H9 (cell line): ENCODE measurements around the gene DAPK1. TPM values are rescaled to one million over a fixed set of nuclear protein-coding genes. Genes with fewer than 3 reads are reported as not detected.

Experiments
- DNase-seq: peaks from one replicate; pipeline ENCODE4 v3.0.0-alpha.2; 2017
- H2AFZ ChIP-seq: one replicate; pipeline ENCODE4 v1.6.1; 2013; ENCODE audit warnings: mild to moderate bottlenecking, low read length, control low read depth, moderate library complexity
- H2AK5ac ChIP-seq: 2 replicates; pipeline ENCODE4 v1.6.1; 2013; ENCODE audit warnings: low read length, control low read depth, mixed read lengths; ENCODE audit not compliant: insufficient read length
- H2BK120ac ChIP-seq: one replicate; pipeline ENCODE4 v1.6.1; 2013; ENCODE audit warnings: low read depth, mild to moderate bottlenecking, low read length, control low read depth, inconsistent platforms; ENCODE audit not compliant: poor library complexity, severe bottlenecking
- H2BK12ac ChIP-seq: 2 replicates; pipeline ENCODE4 v1.6.1; 2013; ENCODE audit warnings: low read length, control low read depth, mixed read lengths, low read depth; ENCODE audit not compliant: insufficient read length
- H2BK15ac ChIP-seq: 2 replicates; pipeline ENCODE4 v1.6.1; 2013; ENCODE audit warnings: low read depth, low read length, control low read depth
- H2BK20ac ChIP-seq: one replicate; pipeline ENCODE4 v1.6.1; 2013; ENCODE audit warnings: low read depth, mild to moderate bottlenecking, low read length, control low read depth, inconsistent platforms; ENCODE audit not compliant: poor library complexity, severe bottlenecking
- H2BK5ac ChIP-seq: 2 replicates; pipeline ENCODE4 v1.6.1; 2013; ENCODE audit warnings: low read length, control low read depth, mixed read lengths; ENCODE audit not compliant: insufficient read length
- H3K14ac ChIP-seq: 2 replicates; pipeline ENCODE4 v1.6.1; 2013; ENCODE audit warnings: low read length, control low read depth; ENCODE audit not compliant: insufficient read depth
- H3K18ac ChIP-seq: 2 replicates; pipeline ENCODE4 v1.6.1; 2013; ENCODE audit warnings: low read depth, mild to moderate bottlenecking, mixed read lengths, low read length, control low read depth; ENCODE audit not compliant: insufficient read length
- H3K23ac ChIP-seq: 2 replicates; pipeline ENCODE4 v1.6.1; 2013; ENCODE audit warnings: low read length, control low read depth, mixed read lengths, low read depth; ENCODE audit not compliant: insufficient read length
- H3K23me2 ChIP-seq: 2 replicates; pipeline ENCODE4 v1.6.1; 2013; ENCODE audit warnings: low read depth, mild to moderate bottlenecking, mixed read lengths, low read length, control low read depth; ENCODE audit not compliant: insufficient read length, poor library complexity, severe bottlenecking
- H3K27ac ChIP-seq: 2 replicates; pipeline ENCODE4 v1.5.1; 2013; ENCODE audit warnings: low read length, control low read depth, mixed read lengths, low read depth; ENCODE audit not compliant: insufficient read length
- H3K27me3 ChIP-seq: 2 replicates; pipeline ENCODE4 v1.6.1; 2013; ENCODE audit warnings: low read length, control low read depth, inconsistent platforms; ENCODE audit not compliant: insufficient read depth
- H3K4ac ChIP-seq: 2 replicates; pipeline ENCODE4 v1.6.1; 2013; ENCODE audit warnings: low read depth, mild to moderate bottlenecking, control low read depth, inconsistent platforms, low read length, moderate library complexity
- H3K4me1 ChIP-seq: 2 replicates; pipeline ENCODE4 v1.6.1; 2013; ENCODE audit warnings: low read length, control low read depth, inconsistent platforms; ENCODE audit not compliant: insufficient read depth
- H3K4me2 ChIP-seq: 2 replicates; pipeline ENCODE4 v1.6.1; 2013; ENCODE audit warnings: low read length, control low read depth, mixed read lengths; ENCODE audit not compliant: insufficient read length, insufficient read depth
- H3K56ac ChIP-seq: 2 replicates; pipeline ENCODE4 v1.6.1; 2013; ENCODE audit warnings: low read depth, mild to moderate bottlenecking, mixed read lengths, low read length, control low read depth; ENCODE audit not compliant: insufficient read length
- H3K79me1 ChIP-seq: 2 replicates; pipeline ENCODE4 v1.6.1; 2013; ENCODE audit warnings: low read depth, mild to moderate bottlenecking, moderate library complexity, low read length, control low read depth, inconsistent platforms; ENCODE audit not compliant: insufficient read depth, poor library complexity, severe bottlenecking
- H3K79me2 ChIP-seq: 2 replicates; pipeline ENCODE4 v1.6.1; 2013; ENCODE audit warnings: low read length, control low read depth, inconsistent platforms; ENCODE audit not compliant: insufficient read depth
- H3K9ac ChIP-seq: 2 replicates; pipeline ENCODE4 v1.6.1; 2013; ENCODE audit warnings: low read length, control low read depth, mixed read lengths; ENCODE audit not compliant: insufficient read length; ENCODE audit errors: extremely low read depth
- H3K9me3 ChIP-seq: one replicate; pipeline ENCODE4 v1.6.1; 2013; ENCODE audit warnings: low read depth, low read length, inconsistent platforms; ENCODE audit not compliant: control insufficient read depth
- H3T11ph ChIP-seq: one replicate; pipeline ENCODE4 v1.6.1; 2013; ENCODE audit warnings: mild to moderate bottlenecking, low read length, control low read depth, inconsistent platforms
- H4K20me1 ChIP-seq: one replicate; pipeline ENCODE4 v1.6.1; 2013; ENCODE audit not compliant: control insufficient read depth, insufficient read length, insufficient read depth
- H4K5ac ChIP-seq: 2 replicates; pipeline ENCODE4 v1.6.1; 2013; ENCODE audit warnings: low read depth, mild to moderate bottlenecking, mixed read lengths, low read length, control low read depth; ENCODE audit not compliant: insufficient read length
- H4K8ac ChIP-seq: replicated peaks from 2 replicates; pipeline ENCODE4 v1.6.1; 2013; ENCODE audit warnings: low read length, control low read depth, mixed read lengths, low read depth; ENCODE audit not compliant: insufficient read length
- H4K91ac ChIP-seq: 2 replicates; pipeline ENCODE4 v1.6.1; 2013; ENCODE audit warnings: low read depth, mild to moderate bottlenecking, moderate library complexity, mixed read lengths, low read length, control low read depth; ENCODE audit not compliant: insufficient read length
- H3K27ac Mint-ChIP-seq, 3 experiments: 2 replicates in 2 of 3; 3 replicates in 1 of 3; pipeline ENCODE4 v1.8.0; 2020 to 2021; ENCODE audit warnings: mixed read lengths in 3 of 3, mild to moderate bottlenecking in 1 of 3, moderate library complexity in 1 of 3
- H3K27me3 Mint-ChIP-seq: 2 replicates; pipeline ENCODE4 v1.8.0; 2021; ENCODE audit warnings: low read depth, mild to moderate bottlenecking, moderate library complexity, mixed read lengths
- H3K36me3 Mint-ChIP-seq, 3 experiments: 2 replicates in 2 of 3; 3 replicates in 1 of 3; pipeline ENCODE4 v1.8.0; 2020 to 2021; ENCODE audit warnings: low read depth in 3 of 3, mixed read lengths in 3 of 3; ENCODE audit not compliant: insufficient read depth in 1 of 3
- H3K4me1 Mint-ChIP-seq, 2 experiments: 2 replicates each; pipeline ENCODE4 v1.8.0; 2020; ENCODE audit warnings: mixed read lengths in 2 of 2
- H3K4me3 Mint-ChIP-seq, 2 experiments: 2 replicates in 1 of 2; 3 replicates in 1 of 2; pipeline ENCODE4 v1.8.0; 2020 to 2021; ENCODE audit warnings: mild to moderate bottlenecking in 2 of 2, mixed read lengths in 2 of 2, moderate library complexity in 1 of 2
- H3K9me3 Mint-ChIP-seq, 2 experiments: 2 replicates in 1 of 2; 3 replicates in 1 of 2; pipeline ENCODE4 v1.8.0; 2020; ENCODE audit warnings: mild to moderate bottlenecking in 2 of 2, mixed read lengths in 2 of 2, moderate library complexity in 1 of 2
- CTCF ChIP-seq: fragments of 200-600 bp; sonication (generic); conservative IDR thresholded peaks from 3 replicates; pipeline ENCODE4 v1.8.0; 2021; ENCODE audit warnings: antibody characterized with exemption, mild to moderate bottlenecking
- whole genome bisulfite sequencing: extraction: QIAGEN DNeasy Blood & Tissue Kit; methylation state at CpG from one replicate; pipeline ENCODE4 v1.1.7; 2013; ENCODE audit warnings: missing lambda C conversion rate, low lambda C conversion rate, mixed read lengths; ENCODE audit not compliant: insufficient read length; ENCODE audit errors: extremely low coverage; 5-methylcytosine and 5-hydroxymethylcytosine counted together
- total RNA-seq: library from RNA; stranded (reverse); gene quantifications from 2 replicates; pipeline ENCODE4 v1.2.1, GENCODE V29; 2021

DAPK1 gene
- total RNA-seq, 1 experiment from 2014 or later, result 79.4 TPM

DNA sequence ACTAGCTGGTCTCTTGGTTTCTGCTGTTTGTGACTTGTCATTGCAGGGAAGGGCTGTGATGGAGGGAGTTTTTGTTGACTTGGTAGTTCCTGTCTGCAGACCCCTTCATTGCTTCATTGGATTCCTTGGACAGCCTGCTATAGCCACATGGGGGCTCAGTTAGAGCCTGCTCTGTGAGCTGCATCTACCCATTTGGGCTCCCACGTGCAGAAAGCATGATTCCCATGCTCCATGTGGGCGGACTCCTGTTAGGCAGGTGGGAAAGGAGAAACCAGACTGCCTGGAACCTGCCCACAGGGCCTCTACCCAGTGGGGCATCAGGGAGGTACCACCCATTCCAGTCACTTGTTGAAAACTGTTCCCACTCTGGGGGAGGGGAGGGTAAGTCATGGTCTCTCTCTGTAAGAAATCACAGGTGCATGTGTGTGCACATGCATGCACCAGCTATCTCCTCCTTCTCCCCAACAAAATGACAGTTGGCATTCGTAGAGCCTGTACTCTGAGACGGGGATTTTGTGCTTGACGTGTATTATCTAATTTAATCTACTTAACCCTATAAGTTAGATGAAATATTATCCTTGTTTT is 61.0 kb downstream of the DAPK1 start:
- H3K14ac ChIP-seq, result no peak overlapping the region
- H4K8ac ChIP-seq, result no peak overlapping the region

More for the DNA sequence above, 61.0 kb downstream of the DAPK1 start:
- no peak overlapping the region for H3K27ac Mint-ChIP-seq
- H4K5ac ChIP-seq, result no peak overlapping the region
- no CpG with 5 or more reads among the region's 5 CpGs for WGBS
- H2BK20ac ChIP-seq, result no peak overlapping the region
- H3K27me3 ChIP-seq, result no peaks in the 10 kb centered on the region
- no peak for TF ChIP-seq CTCF
- no peak overlapping the region for H3K56ac ChIP-seq
- H3K79me2 ChIP-seq, result peaks cover 7% of the 10 kb centered on the region; the same call in 1 of the 2 replicates
- H3K9me3 ChIP-seq, result no peaks in the 10 kb centered on the region
- no peak overlapping the region for H3K18ac ChIP-seq
- peaks cover 3% of the 10 kb centered on the region; the same call in 1 of the 2 replicates for H3K4me1 ChIP-seq
- no peak overlapping the region for H2AK5ac ChIP-seq
- no peak overlapping the region for H3K4me3 Mint-ChIP-seq
- no peak overlapping the region for H3K4ac ChIP-seq
- no peak overlapping the region for H2BK120ac ChIP-seq
- no peak overlapping the region for H3K23ac ChIP-seq
- H3K27ac ChIP-seq, result no peak overlapping the region
- DNase-seq, result no peak
- no peaks in the 10 kb centered on the region for H4K20me1 ChIP-seq
- H2BK5ac ChIP-seq, result no peak overlapping the region
- peaks cover 5 to 6% of the 10 kb centered on the region in 2 experiments; a peak in 3 of 4 replicates for H3K4me1 Mint-ChIP-seq
- H3K9me3 Mint-ChIP-seq, result no peaks in the 10 kb centered on the region
- peaks cover 10 to 19% (median 11%) of the 10 kb centered on the region in 3 experiments; a peak in 5 of 7 replicates for H3K36me3 Mint-ChIP-seq
- peaks cover 7% of the 10 kb centered on the region for H3K79me1 ChIP-seq
- H3T11ph ChIP-seq, result no peak overlapping the region
- H3K27me3 Mint-ChIP-seq, result no peaks in the 10 kb centered on the region
- H3K23me2 ChIP-seq, result no peaks in the 10 kb centered on the region
- no peak overlapping the region for H2AFZ ChIP-seq
- no peak overlapping the region for H4K91ac ChIP-seq
- no peak overlapping the region for H2BK15ac ChIP-seq
- H3K9ac ChIP-seq, result no peak overlapping the region
- H3K4me2 ChIP-seq, result no peak overlapping the region
- no peak overlapping the region for H2BK12ac ChIP-seq
